Measurements from ENCODE around the gene MACROH2A2. TPM values are rescaled to one million over a fixed set of nuclear protein-coding genes. Genes with fewer than 3 reads are reported as not detected.
"Not testable (repeated sequence)": the region's sequence is repeated elsewhere in the genome, so short reads cannot be mapped to it uniquely, and the experiment has no call there.

MACROH2A2 gene
- 1 to 10 TPM; 3.0 to 3.1 TPM for total RNA-seq

GRCh38 chr10:70052462-70053217 is at the start of gene MACROH2A2:
MACROH2A2 (plus strand) TSS chr10:70052846; CDS start chr10:70075659, 22,813 bp downstream.
- ChIA-PET CTCF (interaction anchor here (1.1 kb wide), 1 partner anchor 11 kb away, joined by 4 read pairs; no protein-coding TSS in a partner anchor), POLR2A (no interaction called here)

GRCh38 chr10:70007116-70007820 is 45.4 kb upstream of the MACROH2A2 start:
- POLR2A ChIA-PET, result no interaction called here
- CTCF ChIA-PET, result no interaction called here

- POLR2A ChIA-PET, result no interaction called here
- CTCF ChIA-PET, result no interaction called here
Observed at GRCh38 chr10:70031215-70031614, 21.4 kb upstream of the MACROH2A2 start.

GRCh38 chr10:70032667-70033289 is 19.9 kb upstream of the MACROH2A2 start:
- POLR2A ChIA-PET, result no interaction called here
- CTCF ChIA-PET, result no interaction called here

- ChIA-PET POLR2A (no interaction called here), CTCF (no interaction called here)
Observed at GRCh38 chr10:70034232-70034631, 18.4 kb upstream of the MACROH2A2 start.

- ChIA-PET POLR2A (no interaction called here), CTCF (interaction anchor here (1.3 kb wide), 1 partner anchor 81 kb away, joined by 3 read pairs; no protein-coding TSS in a partner anchor)
Observed at GRCh38 chr10:70035531-70035930, 17.1 kb upstream of the MACROH2A2 start.

GRCh38 chr10:70038923-70039322 is 13.7 kb upstream of the MACROH2A2 start:
- POLR2A ChIA-PET, result no interaction called here
- CTCF ChIA-PET, result no interaction called here

- CTCF ChIA-PET, result no interaction called here
- POLR2A ChIA-PET, result no interaction called here
Observed at GRCh38 chr10:70041016-70041415, 11.6 kb upstream of the MACROH2A2 start.

GRCh38 chr10:70041739-70042138 is 10.9 kb upstream of the MACROH2A2 start:
- CTCF ChIA-PET, POLR2A ChIA-PET: not testable (repeated sequence)

- POLR2A ChIA-PET, result not testable (repeated sequence)
Observed at GRCh38 chr10:70047066-70047465, 5.6 kb upstream of the MACROH2A2 start.

GRCh38 chr10:70048030-70048723 is 4.5 kb upstream of the MACROH2A2 start:
- ChIA-PET CTCF (no interaction called here), POLR2A (no interaction called here)

More at GRCh38 chr10:70047066-70047465, 5.6 kb upstream of the MACROH2A2 start:
- CTCF ChIA-PET, result not testable (repeated sequence)

GRCh38 chr10:70051848-70052247 is 798 bp upstream of the MACROH2A2 start:
- CTCF ChIA-PET, result interaction anchor here (1.1 kb wide), 1 partner anchor 12 kb away, joined by 4 read pairs; no protein-coding TSS in a partner anchor
- POLR2A ChIA-PET, result no interaction called here

GRCh38 chr10:70053218-70053840 is 683 bp downstream of the MACROH2A2 start:
- CTCF ChIA-PET, result no interaction called here
- POLR2A ChIA-PET, result interaction anchor here (0.6 kb wide), 1 partner anchor 28 kb away, joined by 7 read pairs; no protein-coding TSS in a partner anchor

- ChIA-PET POLR2A (interaction anchor here (0.6 kb wide), 1 partner anchor 27 kb away, joined by 7 read pairs; no protein-coding TSS in a partner anchor), CTCF (no interaction called here)
Observed at GRCh38 chr10:70053841-70054288, 1.2 kb downstream of the MACROH2A2 start.

GRCh38 chr10:70054902-70055301 is 2.3 kb downstream of the MACROH2A2 start:
- CTCF ChIA-PET, result no interaction called here
- POLR2A ChIA-PET, result no interaction called here

GRCh38 chr10:70055550-70055949 is 2.9 kb downstream of the MACROH2A2 start:
- POLR2A ChIA-PET, result no interaction called here
- CTCF ChIA-PET, result no interaction called here

- POLR2A ChIA-PET, result no interaction called here
- CTCF ChIA-PET, result interaction anchor here (1.0 kb wide), 1 partner anchor 23 kb away, joined by 5 read pairs; no protein-coding TSS in a partner anchor
Observed at GRCh38 chr10:70057306-70057705, 4.7 kb downstream of the MACROH2A2 start.

- ChIA-PET CTCF (no interaction called here), POLR2A (no interaction called here)
Observed at GRCh38 chr10:70060389-70060788, 7.7 kb downstream of the MACROH2A2 start.

GRCh38 chr10:70063418-70064098 is 10.9 kb downstream of the MACROH2A2 start:
- ChIA-PET CTCF (interaction anchor here (1.4 to 1.8 kb wide), 2 partner anchors 11 to 83 kb away, joined by 3 to 4 read pairs; partner anchors contain the start of genes MACROH2A2 and TYSND1), POLR2A (no interaction called here)
